SK-N-SH (cell line): ENCODE results near the gene CCDC188. TPM values are rescaled to one million over a fixed set of nuclear protein-coding genes. Genes with fewer than 3 reads are reported as not detected.

Experiments used
- CTCF ChIA-PET: fragments of 300-600, 350-600 bp; formaldehyde crosslinking; extraction: SDS; loops from one replicate; lab custom pipeline; 2021; lab: Yijun Ruan, JAX
- POLR2A ChIA-PET: fragments of 350-600 bp; sonication (Branson Sonifier 250); formaldehyde crosslinking; extraction: SDS; loops from one replicate; lab custom pipeline; 2020; ENCODE audit warnings: antibody characterized with exemption, inconsistent platforms; lab: Yijun Ruan, JAX
- DNase-seq: peaks from one replicate; pipeline ENCODE4 v3.0.0; 2012
- H2AFZ ChIP-seq: fragments of 200-600 bp; sonication (generic); 2 replicates; pipeline ENCODE4 v1.8.1; 2016; ENCODE audit warnings: antibody characterized with exemption, mild to moderate bottlenecking, low read depth
- H3F3A ChIP-seq: fragments of 200-600 bp; sonication (generic); replicated peaks from 2 replicates; pipeline ENCODE3; 2016; ENCODE audit warnings: antibody characterized with exemption, mild to moderate bottlenecking; ENCODE audit not compliant: insufficient read depth
- H3K27ac ChIP-seq, 2 experiments: fragments of 200-500 bp in 1 of 2; fragments of 200-600 bp in 1 of 2; sonication (Bioruptor generic) in 1 of 2; sonication (generic), shearing (Covaris generic) in 1 of 2; 2 replicates each; pipeline versions ENCODE4 v1.5.1 to v1.6.1; 2014 to 2016; ENCODE audit warnings: low read depth in 2 of 2, inconsistent platforms in 1 of 2, low read length in 1 of 2, mild to moderate bottlenecking in 1 of 2, mixed read lengths in 1 of 2
- H3K27me3 ChIP-seq: fragments of 200-600 bp; sonication (generic), shearing (Covaris generic); 2 replicates; pipeline ENCODE4 v1.6.1; 2016; ENCODE audit warnings: mixed run types; ENCODE audit not compliant: insufficient read depth
- H3K36me3 ChIP-seq, 2 experiments: fragments of 200-500 bp in 1 of 2; fragments of 200-600 bp in 1 of 2; sonication (Bioruptor generic) in 1 of 2; sonication (generic) in 1 of 2; replicated peaks in 1 of 2; 2 replicates each; pipeline versions ENCODE3 to v1.5.1; 2014 to 2016; ENCODE audit warnings: low read length in 1 of 2, mild to moderate bottlenecking in 1 of 2; ENCODE audit not compliant: insufficient read depth in 2 of 2, control insufficient read depth in 1 of 2
- H3K4me1 ChIP-seq, 2 experiments: fragments of 200-500 bp in 1 of 2; fragments of 200-600 bp in 1 of 2; sonication (Bioruptor generic) in 1 of 2; sonication (generic), shearing (Covaris generic) in 1 of 2; 2 replicates each; pipeline versions ENCODE4 v1.5.1 to v1.6.1; 2014 to 2016; ENCODE audit warnings: low read depth in 1 of 2, low read length in 1 of 2, mixed run types in 1 of 2; ENCODE audit not compliant: insufficient read depth in 2 of 2, control insufficient read depth in 1 of 2
- H3K4me2 ChIP-seq: fragments of 200-600 bp; sonication (generic), shearing (Covaris generic); 2 replicates; pipeline ENCODE4 v1.6.1; 2017; ENCODE audit warnings: mixed run types
- H3K4me3 ChIP-seq, 2 experiments: fragments of 200-500 bp in 1 of 2; fragments of 200-600 bp in 1 of 2; sonication (Bioruptor generic) in 1 of 2; sonication (generic), shearing (Covaris generic) in 1 of 2; 2 replicates each; pipeline versions ENCODE4 v1.5.1 to v1.8.1; 2014 to 2016; ENCODE audit warnings: low read depth in 2 of 2, inconsistent platforms in 1 of 2, low read length in 1 of 2, mild to moderate bottlenecking in 1 of 2, mixed read lengths in 1 of 2, moderate library complexity in 1 of 2
- H3K79me2 ChIP-seq: fragments of 200-600 bp; sonication (generic); 2 replicates; pipeline ENCODE4 v1.8.1; 2017; ENCODE audit warnings: mild to moderate bottlenecking; ENCODE audit not compliant: insufficient read depth
- H3K9ac ChIP-seq: fragments of 200-600 bp; sonication (generic); 2 replicates; pipeline ENCODE4 v1.6.1; 2017; ENCODE audit warnings: mixed run types
- H3K9me2 ChIP-seq: fragments of 200-600 bp; sonication (generic); 2 replicates; pipeline ENCODE4 v1.6.1; 2017; ENCODE audit warnings: mixed run types
- H3K9me3 ChIP-seq: fragments of 200-600 bp; sonication (generic); 2 replicates; pipeline ENCODE4 v1.6.1; 2017; ENCODE audit warnings: mixed run types, mild to moderate bottlenecking, moderate library complexity
- H4K20me1 ChIP-seq: fragments of 200-600 bp; sonication (generic); 2 replicates; pipeline ENCODE4 v1.6.1; 2017; ENCODE audit warnings: mild to moderate bottlenecking, mixed run types; ENCODE audit not compliant: insufficient read depth
- CHD2 ChIP-seq: fragments of 150-350 bp; IDR thresholded peaks from 2 replicates; pipeline ENCODE4 v1.6.1; 2018; ENCODE audit warnings: low read length; ENCODE audit not compliant: partially characterized antibody
- CTCF ChIP-seq: fragments of 200-600 bp; sonication (generic); IDR thresholded peaks from 2 replicates; pipeline ENCODE4 v1.6.1; 2017; ENCODE audit warnings: antibody characterized with exemption, mild to moderate bottlenecking, moderate library complexity
- ELF1 ChIP-seq: IDR thresholded peaks from 2 replicates; pipeline ENCODE4 v1.4.0; 2012
- EZH2phosphoT487 ChIP-seq: fragments of 200-600 bp; sonication (generic); IDR thresholded peaks from 2 replicates; pipeline ENCODE4 v1.6.1; 2017; ENCODE audit warnings: low read depth, mixed run types, mild to moderate bottlenecking, antibody characterized with exemption, moderate library complexity, borderline replicate concordance
- FOSL2 ChIP-seq: IDR thresholded peaks from 2 replicates; pipeline ENCODE4 v1.4.0; 2012; ENCODE audit warnings: low read depth, mild to moderate bottlenecking, moderate library complexity, borderline replicate concordance
- FOXM1 ChIP-seq: IDR thresholded peaks from 2 replicates; pipeline ENCODE4 v1.4.0; 2012; ENCODE audit warnings: low read depth, mild to moderate bottlenecking
- JUND ChIP-seq: IDR thresholded peaks from 2 replicates; pipeline ENCODE4 v1.4.0; 2012
- PBX3 ChIP-seq: IDR thresholded peaks from 2 replicates; pipeline ENCODE4; 2012
- POLR2AphosphoS5 ChIP-seq: IDR thresholded peaks from 2 replicates; pipeline ENCODE4 v1.6.1; 2012; ENCODE audit warnings: low read depth, low read length
- TAF1 ChIP-seq: IDR thresholded peaks from 2 replicates; pipeline ENCODE4 v1.6.1; 2012; ENCODE audit warnings: low read depth, mild to moderate bottlenecking, low read length, moderate library complexity, borderline replicate concordance
- TCF12 ChIP-seq: IDR thresholded peaks from 2 replicates; pipeline ENCODE4 v1.4.0; 2012
- WGBS: methylation state at CpG from one replicate; pipeline ENCODE4 v1.1.6; 2017; ENCODE audit warnings: low lambda C conversion rate; 5-methylcytosine and 5-hydroxymethylcytosine counted together
- polyA plus RNA-seq, 3 experiments: library from polyadenylated mRNA; depleted of rRNA; stranded (reverse); fragments of >200 nt; gene quantifications; 2 replicates each; pipeline ENCODE4 v1.2.3, GENCODE V29; 2012
- TF ChIP-seq, protein P1 (sequence below): IDR thresholded peaks from 2 replicates; pipeline ENCODE4 v1.4.0; 2012; ENCODE audit warnings: low read depth

Gene CCDC188
- polyA plus RNA-seq, 1 of the 3 experiments (the other 2 are of a cell fraction), result 21.1 TPM

GRCh38 chr22:20187777-20188566 lies 37.1 kb upstream of the CCDC188 start:
- 78% methylated on average over 7 of the region's 12 CpGs for WGBS
- no peak for DNase-seq
- no peaks in the 10 kb centered on the region for H4K20me1 ChIP-seq

More at GRCh38 chr22:20187777-20188566, 37.1 kb upstream of the CCDC188 start:
- Histone ChIP-seq H3K4me2 (no peak overlapping the region), H3K36me3 (no peaks in the 10 kb centered on the region), H3K9me3 (no peaks in the 10 kb centered on the region), H3K9me2 (no peaks in the 10 kb centered on the region), H3K4me1 (no peaks in the 10 kb centered on the region), H3F3A (no peaks in the 10 kb centered on the region), H3K4me3 (no peak overlapping the region), H3K27ac (no peak overlapping the region), H2AFZ (no peak overlapping the region), H3K9ac (no peak overlapping the region), H3K79me2 (no peaks in the 10 kb centered on the region), H3K27me3 (no peaks in the 10 kb centered on the region)
- no peak for TF ChIP-seq PBX3
- TF ChIP-seq CTCF, result no peak
- TF ChIP-seq EZH2phosphoT487, result no peak
- TF ChIP-seq TCF12, result no peak
- no peak for TF ChIP-seq ELF1
- no peak for TF ChIP-seq FOXM1
- TF ChIP-seq, protein P1, sequence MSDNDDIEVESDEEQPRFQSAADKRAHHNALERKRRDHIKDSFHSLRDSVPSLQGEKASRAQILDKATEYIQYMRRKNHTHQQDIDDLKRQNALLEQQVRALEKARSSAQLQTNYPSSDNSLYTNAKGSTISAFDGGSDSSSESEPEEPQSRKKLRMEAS, result no peak
- TF ChIP-seq POLR2AphosphoS5, result no peak
- TF ChIP-seq JUND, result no peak
- no peak for TF ChIP-seq CHD2
- TF ChIP-seq FOSL2, result no peak
- TF ChIP-seq TAF1, result no peak
- POLR2A ChIA-PET, result no interaction called here
- CTCF ChIA-PET, result interaction anchor here (1.2 to 2.1 kb wide), 2 partner anchors 17 to 31 kb away, joined by 3 to 9 read pairs; no protein-coding TSS in a partner anchor
